Bronchial epithelial cell (primary cell): Measurements from ENCODE around the gene MTCH1. TPM values are rescaled to one million over a fixed set of nuclear protein-coding genes. Genes with fewer than 3 reads are reported as not detected.
"Not testable (repeated sequence)": the region's sequence is repeated elsewhere in the genome, so short reads cannot be mapped to it uniquely, and the experiment has no call there.

Experiments used
- DNase-seq: peaks from one replicate; pipeline ENCODE4 v3.0.0-alpha.2; 2010; ENCODE audit warnings: low read depth
- FAIRE-seq: peaks from 2 replicates; lab custom pipeline; 2011; peaks lifted over from hg19 to GRCh38; lab: Jason Lieb, UNC
- H3K27me3 ChIP-seq: 2 replicates; pipeline ENCODE4 v1.5.1; 2011; ENCODE audit warnings: low read length; ENCODE audit not compliant: control insufficient read depth, insufficient read depth
- H3K36me3 ChIP-seq: 2 replicates; pipeline ENCODE4 v1.5.1; 2011; ENCODE audit warnings: low read length; ENCODE audit not compliant: control insufficient read depth, insufficient read depth
- H3K4me3 ChIP-seq: 2 replicates; pipeline ENCODE4 v1.5.1; 2011; ENCODE audit warnings: mild to moderate bottlenecking, low read depth, low read length, control low read depth
- CTCF ChIP-seq: IDR thresholded peaks from 2 replicates; pipeline ENCODE4 v1.5.1; 2011; ENCODE audit warnings: mild to moderate bottlenecking, moderate library complexity, low read length, control low read depth, inconsistent platforms; ENCODE audit not compliant: insufficient read depth, severe bottlenecking
- total RNA-seq: library from RNA; depleted of rRNA; stranded (reverse); fragments of >200 nt; gene quantifications from 2 replicates; pipeline ENCODE4 v1.2.1, GENCODE V29; 2014

Gene MTCH1
- total RNA-seq, 1 donor from 2014 or later: 156 TPM

GRCh38 chr6:36999751-37000125 is 13.7 kb upstream of the MTCH1 start:
- FAIRE-seq (no peak), DNase-seq (no peak)
- H3K36me3 ChIP-seq: no peaks in the 10 kb centered on the region
- H3K4me3 ChIP-seq: no peak overlapping the region
- H3K27me3 ChIP-seq: peaks cover 3% of the 10 kb centered on the region
- no peak for TF ChIP-seq CTCF

GRCh38 chr6:36999061-36999750 is 13.2 kb upstream of the MTCH1 start:
- Histone ChIP-seq H3K27me3 (peaks cover 3% of the 10 kb centered on the region), H3K36me3 (no peaks in the 10 kb centered on the region), H3K4me3 (no peak overlapping the region)
- DNase-seq (no peak), FAIRE-seq (no peak)
- TF ChIP-seq CTCF: no peak

GRCh38 chr6:36998723-36999038 is 12.7 kb upstream of the MTCH1 start:
- Histone ChIP-seq H3K27me3 (peaks cover 3% of the 10 kb centered on the region), H3K36me3 (no peaks in the 10 kb centered on the region), H3K4me3 (no peak overlapping the region)
- TF ChIP-seq CTCF: no peak
- FAIRE-seq (no peak), DNase-seq (no peak)

GRCh38 chr6:36997811-36998722 is 12.1 kb upstream of the MTCH1 start:
- DNase-seq: no peak
- TF ChIP-seq CTCF: no peak
- H3K4me3 ChIP-seq: no peak overlapping the region
- FAIRE-seq: no peak
- H3K36me3 ChIP-seq: no peaks in the 10 kb centered on the region
- peaks cover 3% of the 10 kb centered on the region for H3K27me3 ChIP-seq

- not testable (repeated sequence) for FAIRE-seq, DNase-seq
Observed at GRCh38 chr6:36990401-36990800, 4.4 kb upstream of the MTCH1 start.

GRCh38 chr6:36989264-36989663 is 3.3 kb upstream of the MTCH1 start:
- Histone ChIP-seq H3K4me3 (no peak overlapping the region), H3K27me3 (no peaks in the 10 kb centered on the region), H3K36me3 (no peaks in the 10 kb centered on the region)
- no peak for FAIRE-seq
- no peak for TF ChIP-seq CTCF
- DNase-seq: no peak

More at GRCh38 chr6:36990401-36990800, 4.4 kb upstream of the MTCH1 start:
- H3K36me3 ChIP-seq, H3K4me3 ChIP-seq, H3K27me3 ChIP-seq: not testable (repeated sequence)
